ENCODE results near the gene SPDYA. TPM values are rescaled to one million over a fixed set of nuclear protein-coding genes. Genes with fewer than 3 reads are reported as not detected.

SPDYA gene
- total RNA-seq, 3 donors from 2014 or later: 1.1 to 2.3 (median 1.2) TPM

GRCh38 chr2:28828382-28828781 is 17.7 kb downstream of the SPDYA start:
- Histone ChIP-seq H3K4me1 (ENCODE audit: low read depth) (no peaks in the 10 kb centered on the region), H3K9me3 (no peaks in the 10 kb centered on the region), H3K36me3 (ENCODE audit: low read depth) (no peaks in the 10 kb centered on the region), H3K4me3 (no peak overlapping the region)
- TF ChIP-seq, protein P1, sequence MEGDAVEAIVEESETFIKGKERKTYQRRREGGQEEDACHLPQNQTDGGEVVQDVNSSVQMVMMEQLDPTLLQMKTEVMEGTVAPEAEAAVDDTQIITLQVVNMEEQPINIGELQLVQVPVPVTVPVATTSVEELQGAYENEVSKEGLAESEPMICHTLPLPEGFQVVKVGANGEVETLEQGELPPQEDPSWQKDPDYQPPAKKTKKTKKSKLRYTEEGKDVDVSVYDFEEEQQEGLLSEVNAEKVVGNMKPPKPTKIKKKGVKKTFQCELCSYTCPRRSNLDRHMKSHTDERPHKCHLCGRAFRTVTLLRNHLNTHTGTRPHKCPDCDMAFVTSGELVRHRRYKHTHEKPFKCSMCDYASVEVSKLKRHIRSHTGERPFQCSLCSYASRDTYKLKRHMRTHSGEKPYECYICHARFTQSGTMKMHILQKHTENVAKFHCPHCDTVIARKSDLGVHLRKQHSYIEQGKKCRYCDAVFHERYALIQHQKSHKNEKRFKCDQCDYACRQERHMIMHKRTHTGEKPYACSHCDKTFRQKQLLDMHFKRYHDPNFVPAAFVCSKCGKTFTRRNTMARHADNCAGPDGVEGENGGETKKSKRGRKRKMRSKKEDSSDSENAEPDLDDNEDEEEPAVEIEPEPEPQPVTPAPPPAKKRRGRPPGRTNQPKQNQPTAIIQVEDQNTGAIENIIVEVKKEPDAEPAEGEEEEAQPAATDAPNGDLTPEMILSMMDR (IDR thresholded peaks at IDR 0.05): no peak
- ATAC-seq (no peak), DNase-seq (no peak)
- intact Hi-C loops (cut with DNase I, micrococcal nuclease): no loop called here

- Histone ChIP-seq H3K4me1 (ENCODE audit: low read depth) (no peaks in the 10 kb centered on the region), H3K9me3 (no peaks in the 10 kb centered on the region), H3K36me3 (ENCODE audit: low read depth) (no peaks in the 10 kb centered on the region), H3K4me3 (no peak overlapping the region)
- intact Hi-C loops (cut with DNase I, micrococcal nuclease): no loop called here
- ATAC-seq (no peak), DNase-seq (no peak)
- TF ChIP-seq, protein P1 (IDR thresholded peaks at IDR 0.05): no peak
Observed at GRCh38 chr2:28833740-28834470, 23.3 kb downstream of the SPDYA start.

- ATAC-seq (no peak), DNase-seq (no peak)
- no peaks in the 10 kb centered on the region for H3K36me3 ChIP-seq (ENCODE audit: low read depth)
- H3K4me1 ChIP-seq (ENCODE audit: low read depth): no peaks in the 10 kb centered on the region
- intact Hi-C loops (cut with DNase I, micrococcal nuclease): no loop called here
- no peak overlapping the region for H3K4me3 ChIP-seq
- TF ChIP-seq, protein P1 (IDR thresholded peaks at IDR 0.05): no peak
- no peaks in the 10 kb centered on the region for H3K9me3 ChIP-seq
Observed at GRCh38 chr2:28835781-28836180, 25.1 kb downstream of the SPDYA start.

DNA sequence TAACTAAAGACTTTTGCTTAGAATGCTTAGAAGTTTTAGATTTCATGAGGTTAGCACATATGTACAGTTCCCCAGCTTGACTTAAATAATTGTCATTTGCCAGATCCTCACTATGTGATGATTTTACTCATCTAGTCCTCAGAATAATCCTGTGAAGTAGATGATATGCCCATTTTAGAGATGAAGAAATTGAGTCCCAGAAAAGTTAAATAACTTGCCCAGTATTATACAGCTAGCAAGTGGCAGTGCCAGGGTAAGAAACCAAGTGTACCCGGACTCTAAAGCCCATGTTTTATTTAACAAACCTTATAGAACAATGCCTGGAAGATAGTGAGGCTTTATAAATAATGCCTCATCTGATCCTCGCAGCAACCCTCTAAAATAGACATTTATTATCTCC is 28.3 kb downstream of the SPDYA start:
- no peak for DNase-seq
- no peak for ATAC-seq
- H3K4me3 ChIP-seq: no peak overlapping the region
- no peaks in the 10 kb centered on the region for H3K36me3 ChIP-seq (ENCODE audit: low read depth)
- TF ChIP-seq, protein P1 (IDR thresholded peaks at IDR 0.05): no peak
- intact Hi-C loops (cut with DNase I, micrococcal nuclease): no loop called here
- H3K4me1 ChIP-seq (ENCODE audit: low read depth): no peaks in the 10 kb centered on the region
- H3K9me3 ChIP-seq: no peaks in the 10 kb centered on the region

DNA sequence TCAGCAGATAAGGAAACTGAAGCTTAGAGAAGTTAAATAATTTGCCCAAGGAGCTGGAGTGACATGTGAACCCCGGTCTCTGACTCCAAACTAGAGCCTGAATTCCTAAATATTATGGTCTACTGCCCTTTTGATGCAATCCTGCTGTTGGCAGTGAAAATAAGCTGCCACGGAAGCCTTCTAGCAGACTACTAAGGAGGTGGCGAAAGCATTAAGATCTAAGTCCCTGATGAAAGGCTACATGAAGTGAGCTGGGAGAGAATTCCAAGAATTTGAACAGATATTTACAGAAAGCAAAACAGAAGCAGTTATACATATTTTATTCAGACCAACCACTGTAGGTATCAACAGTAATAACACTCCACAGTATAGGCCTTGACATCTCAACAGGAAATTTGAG is 31.4 kb downstream of the SPDYA start:
- intact Hi-C loops (cut with DNase I, micrococcal nuclease): no loop called here
- no peak overlapping the region for H3K4me3 ChIP-seq
- DNase-seq: no peak
- no peaks in the 10 kb centered on the region for H3K9me3 ChIP-seq
- no peak for ATAC-seq
- no peaks in the 10 kb centered on the region for H3K4me1 ChIP-seq (ENCODE audit: low read depth)
- TF ChIP-seq, protein P1 (IDR thresholded peaks at IDR 0.05): no peak
- no peaks in the 10 kb centered on the region for H3K36me3 ChIP-seq (ENCODE audit: low read depth)
